Astrocyte (in vitro differentiated cells and primary cell): ENCODE measurements around the gene VWF. TPM values are rescaled to one million over a fixed set of nuclear protein-coding genes. Genes with fewer than 3 reads are reported as not detected.

Experiments used
- DNase-seq: peaks from one replicate; pipeline ENCODE4 v3.0.0-alpha.2; 2010; ENCODE audit warnings: low read depth
- FAIRE-seq: peaks from 2 replicates; lab custom pipeline; 2011; peaks lifted over from hg19 to GRCh38; lab: Jason Lieb, UNC
- H2AFZ ChIP-seq: 2 replicates; pipeline ENCODE4 v1.6.0; 2012; ENCODE audit warnings: low read depth, low read length, inconsistent platforms
- H3K27ac ChIP-seq: 2 replicates; pipeline ENCODE4 v1.5.1; 2011; ENCODE audit warnings: low read depth, low read length, inconsistent platforms
- H3K27me3 ChIP-seq: 2 replicates; pipeline ENCODE4 v1.6.0; 2011; ENCODE audit warnings: low read length, inconsistent platforms; ENCODE audit not compliant: insufficient read depth
- H3K36me3 ChIP-seq: 2 replicates; pipeline ENCODE4 v1.5.1; 2011; ENCODE audit warnings: low read length, inconsistent platforms; ENCODE audit not compliant: insufficient read depth
- H3K4me1 ChIP-seq: 2 replicates; pipeline ENCODE4 v1.5.1; 2011; ENCODE audit warnings: low read length, inconsistent platforms; ENCODE audit not compliant: insufficient read depth
- H3K4me2 ChIP-seq: 2 replicates; pipeline ENCODE4 v1.6.0; 2012; ENCODE audit warnings: low read length, inconsistent platforms
- H3K4me3 ChIP-seq: 2 replicates; pipeline ENCODE4 v1.5.1; 2011; ENCODE audit warnings: low read depth, mild to moderate bottlenecking, low read length, inconsistent platforms; ENCODE audit not compliant: insufficient read depth
- H3K79me2 ChIP-seq: 2 replicates; pipeline ENCODE4 v1.6.0; 2012; ENCODE audit warnings: mild to moderate bottlenecking, low read length, inconsistent platforms; ENCODE audit not compliant: insufficient read depth
- H3K9ac ChIP-seq: 2 replicates; pipeline ENCODE4 v1.6.0; 2012; ENCODE audit warnings: mild to moderate bottlenecking, low read length, inconsistent platforms
- H3K9me3 ChIP-seq: 2 replicates; pipeline ENCODE4 v1.5.1; 2012; ENCODE audit warnings: low read depth, mild to moderate bottlenecking, low read length, inconsistent platforms; ENCODE audit not compliant: insufficient read depth
- H4K20me1 ChIP-seq: 2 replicates; pipeline ENCODE4 v1.6.0; 2012; ENCODE audit warnings: low read length, inconsistent platforms; ENCODE audit not compliant: insufficient read depth
- H3K27ac Mint-ChIP-seq: one replicate; pipeline ENCODE4 v1.8.0; 2021; ENCODE audit warnings: mild to moderate bottlenecking, mixed read lengths; ENCODE audit not compliant: unreplicated experiment
- H3K27me3 Mint-ChIP-seq: one replicate; pipeline ENCODE4 v1.8.0; 2021; ENCODE audit warnings: low read depth, mixed read lengths; ENCODE audit not compliant: unreplicated experiment
- H3K36me3 Mint-ChIP-seq: one replicate; pipeline ENCODE4 v1.8.0; 2021; ENCODE audit warnings: low read depth, mixed read lengths; ENCODE audit not compliant: unreplicated experiment
- H3K4me1 Mint-ChIP-seq: one replicate; pipeline ENCODE4 v1.8.0; 2021; ENCODE audit warnings: low read depth, mixed read lengths; ENCODE audit not compliant: unreplicated experiment
- H3K4me3 Mint-ChIP-seq: one replicate; pipeline ENCODE4 v1.8.0; 2021; ENCODE audit warnings: mild to moderate bottlenecking, moderate library complexity, mixed read lengths; ENCODE audit not compliant: unreplicated experiment
- H3K9me3 Mint-ChIP-seq: one replicate; pipeline ENCODE4 v1.8.0; 2021; ENCODE audit warnings: mild to moderate bottlenecking, mixed read lengths; ENCODE audit not compliant: unreplicated experiment
- EZH2 ChIP-seq: IDR thresholded peaks from 2 replicates; pipeline ENCODE4 v1.6.1; 2012; ENCODE audit warnings: mild to moderate bottlenecking, low read length, inconsistent platforms; ENCODE audit not compliant: insufficient read depth
- total RNA-seq: library from RNA; stranded (reverse); gene quantifications from 2 replicates; pipeline ENCODE4 v1.2.1, GENCODE V29; 2021
- TF ChIP-seq, protein P1 (sequence below): IDR thresholded peaks from 2 replicates; pipeline ENCODE4 v1.5.1; 2011; ENCODE audit warnings: low read depth, mild to moderate bottlenecking, inconsistent platforms, low read length, moderate library complexity; ENCODE audit not compliant: insufficient read depth

VWF gene
- total RNA-seq, 1 donor from 2014 or later = 0.23 TPM

DNA sequence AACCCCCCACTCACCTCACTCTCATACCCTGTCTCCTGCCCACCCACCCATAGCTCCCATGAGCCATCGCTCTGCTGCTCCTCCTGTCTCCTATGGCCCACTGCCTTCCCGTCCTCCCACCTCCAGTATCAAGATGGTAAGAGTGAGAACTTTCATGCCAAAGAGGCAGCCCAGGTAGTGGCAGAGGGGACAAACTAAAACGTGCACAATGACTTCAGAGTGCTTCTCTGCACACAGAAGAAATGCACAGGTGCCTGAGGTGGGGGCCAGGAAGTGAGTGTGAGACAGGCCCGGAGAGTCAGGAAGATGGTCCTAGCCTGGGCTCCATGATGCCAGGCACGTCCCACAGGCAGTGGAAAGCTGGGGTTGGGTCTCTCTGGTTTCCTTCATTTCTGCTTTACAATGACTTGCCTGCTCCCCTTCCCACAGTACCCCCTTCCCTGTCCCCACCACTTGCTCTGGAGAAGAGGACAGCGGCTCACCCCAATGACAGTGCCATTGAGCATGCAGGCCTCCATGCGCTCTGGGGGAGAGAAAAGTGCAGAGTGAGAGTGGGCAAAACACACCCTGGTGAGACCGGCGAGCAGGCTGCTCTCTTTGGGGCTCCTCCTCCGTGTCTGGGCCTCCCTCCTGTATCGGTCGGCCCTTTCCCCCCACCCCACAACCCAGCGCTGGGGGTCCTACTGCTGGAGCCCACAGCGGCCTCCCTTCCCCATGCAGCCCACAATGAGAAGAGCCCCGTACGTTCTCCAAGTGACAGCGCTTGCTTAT lies 156.6 kb downstream of the VWF start:
- TF ChIP-seq, protein P1, sequence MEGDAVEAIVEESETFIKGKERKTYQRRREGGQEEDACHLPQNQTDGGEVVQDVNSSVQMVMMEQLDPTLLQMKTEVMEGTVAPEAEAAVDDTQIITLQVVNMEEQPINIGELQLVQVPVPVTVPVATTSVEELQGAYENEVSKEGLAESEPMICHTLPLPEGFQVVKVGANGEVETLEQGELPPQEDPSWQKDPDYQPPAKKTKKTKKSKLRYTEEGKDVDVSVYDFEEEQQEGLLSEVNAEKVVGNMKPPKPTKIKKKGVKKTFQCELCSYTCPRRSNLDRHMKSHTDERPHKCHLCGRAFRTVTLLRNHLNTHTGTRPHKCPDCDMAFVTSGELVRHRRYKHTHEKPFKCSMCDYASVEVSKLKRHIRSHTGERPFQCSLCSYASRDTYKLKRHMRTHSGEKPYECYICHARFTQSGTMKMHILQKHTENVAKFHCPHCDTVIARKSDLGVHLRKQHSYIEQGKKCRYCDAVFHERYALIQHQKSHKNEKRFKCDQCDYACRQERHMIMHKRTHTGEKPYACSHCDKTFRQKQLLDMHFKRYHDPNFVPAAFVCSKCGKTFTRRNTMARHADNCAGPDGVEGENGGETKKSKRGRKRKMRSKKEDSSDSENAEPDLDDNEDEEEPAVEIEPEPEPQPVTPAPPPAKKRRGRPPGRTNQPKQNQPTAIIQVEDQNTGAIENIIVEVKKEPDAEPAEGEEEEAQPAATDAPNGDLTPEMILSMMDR = no peak
- no peak for TF ChIP-seq EZH2
- Mint-ChIP-seq H3K4me3 (no peak overlapping the region), H3K27ac (no peak overlapping the region), H3K4me1 (peaks cover 6% of the 10 kb centered on the region), H3K27me3 (peaks cover 38% of the 10 kb centered on the region), H3K36me3 (no peaks in the 10 kb centered on the region), H3K9me3 (no peaks in the 10 kb centered on the region)
- Histone ChIP-seq H3K9ac (no peak overlapping the region), H3K4me3 (no peak overlapping the region), H2AFZ (no peak overlapping the region), H3K79me2 (no peaks in the 10 kb centered on the region), H3K27ac (no peak overlapping the region), H3K36me3 (no peaks in the 10 kb centered on the region), H3K4me2 (no peak overlapping the region), H3K4me1 (no peaks in the 10 kb centered on the region), H3K27me3 (peaks cover 10% of the 10 kb centered on the region), H3K9me3 (no peaks in the 10 kb centered on the region), H4K20me1 (no peaks in the 10 kb centered on the region)
- DNase-seq (no peak), FAIRE-seq (no peak)

GRCh38 chr12:5966486-5967095 lies 157.9 kb downstream of the VWF start:
- Histone ChIP-seq H3K4me3 (no peak overlapping the region), H4K20me1 (no peaks in the 10 kb centered on the region), H3K27ac (no peak overlapping the region), H3K9me3 (no peaks in the 10 kb centered on the region), H3K4me2 (no peak overlapping the region), H3K36me3 (no peaks in the 10 kb centered on the region), H3K27me3 (peaks cover 7% of the 10 kb centered on the region), H3K9ac (no peak overlapping the region), H3K4me1 (no peaks in the 10 kb centered on the region), H2AFZ (no peak overlapping the region), H3K79me2 (no peaks in the 10 kb centered on the region)
- Mint-ChIP-seq H3K36me3 (no peaks in the 10 kb centered on the region), H3K27ac (no peak overlapping the region), H3K4me1 (peaks cover 6% of the 10 kb centered on the region), H3K4me3 (no peak overlapping the region), H3K27me3 (peaks cover 30% of the 10 kb centered on the region), H3K9me3 (no peaks in the 10 kb centered on the region)
- no peak for TF ChIP-seq EZH2
- TF ChIP-seq, protein P1 = no peak
- DNase-seq (no peak), FAIRE-seq (no peak)

- Histone ChIP-seq H3K36me3 (no peaks in the 10 kb centered on the region), H3K9me3 (no peaks in the 10 kb centered on the region), H3K4me1 (no peaks in the 10 kb centered on the region), H3K27me3 (peaks cover 6% of the 10 kb centered on the region), H3K27ac (no peak overlapping the region), H4K20me1 (no peaks in the 10 kb centered on the region), H3K9ac (no peak overlapping the region), H2AFZ (peak overlapping the region; percentile 70), H3K79me2 (no peaks in the 10 kb centered on the region), H3K4me3 (no peak overlapping the region), H3K4me2 (no peak overlapping the region)
- no peaks in the 10 kb centered on the region for H3K9me3 Mint-ChIP-seq
- DNase-seq (peak; percentile 10), FAIRE-seq (no peak)
- peaks cover 6% of the 10 kb centered on the region for H3K4me1 Mint-ChIP-seq
- TF ChIP-seq EZH2 = no peak
- TF ChIP-seq, protein P1 = peak; percentile 79
- H3K4me3 Mint-ChIP-seq = no peak overlapping the region
- H3K36me3 Mint-ChIP-seq = no peaks in the 10 kb centered on the region
- H3K27ac Mint-ChIP-seq = no peak overlapping the region
- H3K27me3 Mint-ChIP-seq = peaks cover 25% of the 10 kb centered on the region
These were observed 158.5 kb downstream of the VWF start for GRCh38 chr12:5965950-5966383.
